ENCODE results near the gene MSI2.
"Not testable (repeated sequence)": the region's sequence is repeated elsewhere in the genome, so short reads cannot be mapped to it uniquely, and the experiment has no call there.

MSI2 gene

DNA sequence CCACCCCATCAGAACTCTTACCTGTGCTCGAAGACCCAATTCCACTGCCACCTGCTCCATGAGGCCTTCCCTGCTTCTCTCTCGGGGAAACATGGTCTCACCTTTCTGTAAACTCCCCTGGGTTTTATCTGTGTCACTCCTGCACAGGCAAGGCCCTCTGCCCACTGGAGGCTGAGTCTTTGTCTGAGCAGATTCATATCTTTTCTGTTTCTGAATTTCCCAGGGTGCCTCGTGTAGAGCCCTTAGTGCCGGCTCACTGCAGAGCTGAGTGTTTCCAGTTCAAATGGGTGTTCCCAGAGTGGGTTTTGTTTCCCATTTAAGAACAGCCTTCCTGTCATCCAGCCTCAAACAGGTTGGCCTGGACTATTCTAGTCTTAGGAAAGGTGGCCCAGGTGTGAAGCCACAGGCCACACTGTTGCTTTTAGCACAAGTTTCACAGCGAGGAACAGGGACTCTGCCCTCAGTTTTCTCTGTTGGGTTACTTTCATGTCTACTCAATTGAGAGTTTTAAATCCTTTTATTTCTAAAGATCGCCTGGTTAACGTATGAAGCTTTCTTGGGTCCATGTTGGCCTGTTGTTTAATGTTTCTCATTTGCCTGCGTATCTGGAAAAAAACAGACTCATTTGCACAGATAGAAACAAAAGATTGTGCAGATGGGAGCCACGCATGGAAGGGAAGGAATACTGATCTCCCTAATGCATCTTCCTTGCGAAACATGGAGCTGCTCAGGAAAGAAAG is 228.7 kb downstream of the MSI2 start:
- DNase-seq (ENCODE audit: low read depth): no peak

DNA sequence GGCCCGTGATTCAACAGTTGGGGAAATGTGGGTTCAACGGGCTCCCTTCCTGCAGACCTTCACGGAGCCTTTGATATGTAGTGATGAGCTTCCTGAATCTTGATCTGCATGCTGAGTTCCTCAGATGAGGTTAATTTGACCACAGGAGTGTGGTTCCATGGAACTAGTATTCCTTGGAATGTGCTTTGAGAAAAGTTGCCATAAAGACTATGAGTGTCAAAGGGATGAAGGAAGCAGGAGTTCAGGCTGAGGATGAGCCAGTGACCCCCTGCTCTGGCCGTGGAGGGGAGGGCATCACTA is 229.2 kb downstream of the MSI2 start:
- DNase-seq (ENCODE audit: low read depth): no peak

DNA sequence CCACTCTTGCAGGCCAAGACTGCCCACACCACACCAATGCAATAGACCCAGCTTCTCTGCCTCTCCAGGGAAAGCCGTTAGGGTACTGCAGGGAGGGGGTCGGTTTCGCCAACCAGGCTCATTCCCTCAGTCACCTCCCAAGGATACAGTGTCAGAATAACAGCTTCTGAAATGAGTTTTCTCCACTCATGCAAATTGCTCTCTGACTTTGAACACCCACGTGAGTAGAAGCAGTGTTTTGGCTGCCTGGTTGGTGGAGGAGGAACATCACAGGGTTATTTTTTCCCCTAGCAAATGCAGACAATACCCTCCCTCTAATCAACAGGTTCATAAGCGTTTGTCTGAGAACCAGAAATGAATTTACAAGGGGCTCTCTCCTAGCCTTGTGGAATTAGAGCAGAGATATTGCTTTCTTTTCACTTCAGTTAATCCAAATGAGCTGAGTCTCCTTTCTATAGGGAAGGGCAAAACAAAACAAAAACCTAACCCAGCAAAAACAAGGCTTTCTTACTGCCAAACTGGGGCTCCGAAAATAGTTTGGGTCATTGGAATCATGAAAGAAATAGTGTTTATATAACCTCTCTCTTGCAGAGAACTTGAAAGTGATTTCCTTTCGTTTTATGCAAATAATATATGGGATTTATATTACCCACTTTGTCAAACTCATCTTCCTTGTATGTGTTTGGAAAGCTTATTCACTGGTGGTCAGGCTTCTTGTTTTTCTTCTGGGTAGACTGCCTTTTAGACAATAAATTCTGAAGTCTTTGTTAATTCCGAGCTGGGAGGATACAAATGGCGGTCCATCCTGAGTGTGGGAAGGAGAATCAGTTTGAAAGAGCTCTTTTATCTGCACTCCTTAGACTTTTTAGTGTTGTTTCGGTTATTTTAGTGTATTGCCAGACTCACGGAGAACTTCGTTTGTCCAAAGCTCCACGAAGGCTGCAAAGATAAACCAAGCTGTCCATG is 229.9 kb downstream of the MSI2 start:
- DNase-seq (ENCODE audit: low read depth): no peak

DNA sequence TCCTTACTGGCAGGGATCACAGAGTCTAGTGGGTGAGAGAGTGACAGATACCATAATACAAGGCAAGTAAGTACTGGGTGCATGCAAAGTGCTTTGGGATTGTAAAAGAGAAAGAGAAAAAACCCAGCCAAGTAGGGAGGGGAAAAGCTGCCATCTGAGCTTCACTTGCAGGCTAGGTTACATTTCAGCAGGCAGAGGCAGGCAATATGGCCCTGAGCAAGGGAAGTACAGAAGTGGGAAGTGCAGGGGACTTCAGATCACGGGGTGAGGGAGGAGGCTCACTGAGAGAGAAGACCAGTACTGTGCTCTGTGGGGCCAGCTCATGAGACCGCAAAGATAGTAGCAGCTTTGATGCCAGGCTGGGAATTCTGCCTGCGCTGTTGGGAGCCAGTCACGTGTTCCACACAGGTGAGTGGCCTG is 230.6 kb downstream of the MSI2 start:
- DNase-seq (ENCODE audit: low read depth): no peak

DNA sequence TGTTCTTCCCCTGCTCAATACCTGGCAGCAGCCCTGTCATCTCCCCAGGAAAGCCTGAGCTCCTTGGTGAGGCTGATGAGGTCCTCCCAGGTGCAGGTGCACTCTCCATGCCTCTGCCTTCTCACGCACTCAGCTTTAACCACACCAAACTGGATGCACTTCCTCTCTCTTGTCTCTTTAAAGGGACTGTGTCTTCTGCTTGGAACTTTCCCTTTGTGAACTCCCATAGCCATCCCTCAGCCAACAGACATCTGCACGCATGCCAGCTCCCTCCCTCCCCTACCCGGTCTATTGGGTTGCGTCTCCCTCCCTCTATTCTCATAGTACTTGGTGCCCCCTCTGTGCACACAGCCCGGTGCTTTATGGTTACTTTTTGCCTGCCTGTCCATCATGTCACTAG is 231.2 kb downstream of the MSI2 start:
- no peak for DNase-seq (ENCODE audit: low read depth)

DNA sequence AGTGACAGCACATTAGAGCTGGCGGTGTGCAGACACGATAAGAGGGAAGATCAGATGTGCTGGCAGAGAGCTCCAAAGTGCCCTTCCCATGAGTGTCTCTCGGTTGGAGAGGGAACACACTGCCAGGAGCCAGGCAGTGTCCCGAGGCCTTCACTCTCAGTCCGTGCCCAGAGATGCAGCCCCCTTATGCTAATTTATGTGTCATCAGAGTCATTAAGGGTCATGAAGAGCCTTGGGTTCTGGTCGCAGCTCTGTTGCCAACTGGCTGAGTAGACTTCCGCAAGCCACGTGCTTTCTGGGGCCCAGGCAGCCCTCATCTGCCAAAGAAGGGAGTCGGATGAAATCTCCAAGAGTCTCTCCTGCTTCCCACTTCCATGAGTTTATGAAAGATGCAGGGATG is 232.5 kb downstream of the MSI2 start:
- no peak for DNase-seq (ENCODE audit: low read depth)

DNA sequence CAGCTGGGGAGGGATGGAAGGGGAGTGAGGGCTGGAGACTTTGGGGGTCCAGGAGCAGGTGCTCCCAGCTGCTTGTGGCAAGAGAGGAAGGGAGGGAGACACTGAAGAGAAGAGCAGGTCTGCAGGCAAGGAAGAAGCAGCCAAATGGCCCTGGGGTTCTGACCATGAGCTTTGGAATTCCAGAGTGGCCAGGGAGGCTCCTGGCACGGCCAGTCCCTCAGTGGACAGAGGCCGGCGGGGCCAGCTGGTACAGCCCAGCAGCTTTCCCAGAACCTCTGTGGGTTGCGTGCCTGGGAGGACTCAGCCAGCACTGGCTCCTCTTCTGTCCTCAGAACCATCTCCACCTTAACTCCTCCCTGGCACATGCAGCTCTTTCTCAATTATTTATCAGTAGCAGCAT is 233.0 kb downstream of the MSI2 start:
- no peak for DNase-seq (ENCODE audit: low read depth)

DNA sequence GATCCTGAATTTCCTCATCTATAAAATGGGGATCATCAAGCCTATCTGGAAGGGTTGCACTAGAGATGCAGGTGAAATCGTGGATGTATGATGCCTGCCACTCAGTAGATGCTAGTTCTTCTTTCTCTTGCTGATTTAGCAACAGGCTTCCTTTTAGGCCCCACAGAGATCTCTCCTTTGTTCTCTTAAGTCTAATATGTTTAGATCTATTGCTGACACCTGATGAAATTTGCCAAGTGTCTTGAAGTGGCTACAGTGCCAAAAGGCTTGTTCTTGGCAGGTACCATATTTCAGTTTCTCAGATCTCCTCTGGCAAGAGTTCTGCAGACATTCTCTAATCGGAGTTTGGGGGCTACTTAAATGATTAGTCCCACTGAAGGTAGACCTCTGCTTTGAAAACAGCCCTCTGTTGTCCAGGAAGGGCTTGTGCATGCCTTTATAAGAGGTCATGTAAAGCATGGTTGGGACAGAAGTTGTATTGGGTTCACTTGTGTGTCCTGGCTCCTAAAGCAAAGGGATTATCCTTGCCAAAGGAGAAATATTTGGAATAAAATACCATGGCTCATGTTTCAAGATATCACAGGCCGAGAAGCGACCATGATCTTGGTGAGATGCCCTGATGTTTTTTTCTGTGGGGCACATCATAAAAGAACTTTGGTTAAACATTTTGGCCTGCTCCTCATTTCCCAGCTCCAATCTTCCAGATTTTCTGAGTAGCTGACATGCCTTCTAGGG is 234.0 kb downstream of the MSI2 start:
- no peak for DNase-seq (ENCODE audit: low read depth)

DNA sequence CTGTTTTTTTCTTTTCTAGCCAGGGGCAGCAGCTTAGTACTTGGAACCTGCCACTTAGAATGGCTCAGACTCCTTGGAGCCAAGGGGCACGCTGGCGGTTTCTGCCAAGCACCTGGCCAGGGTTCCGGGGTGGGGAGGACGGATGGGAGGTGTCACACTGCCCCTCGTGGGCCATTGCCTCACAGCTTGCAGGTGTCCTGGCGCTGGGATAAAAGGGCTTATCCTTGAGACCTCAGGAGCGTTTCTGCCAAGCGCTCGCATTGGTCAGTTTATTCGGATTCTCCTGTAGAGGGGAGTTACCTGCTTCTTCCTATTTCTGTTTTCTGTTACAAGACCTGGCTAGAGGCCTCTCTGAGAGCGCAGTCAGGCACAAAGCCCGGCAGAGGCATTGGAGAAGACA is 234.6 kb downstream of the MSI2 start:
- DNase-seq (ENCODE audit: low read depth): no peak

DNA sequence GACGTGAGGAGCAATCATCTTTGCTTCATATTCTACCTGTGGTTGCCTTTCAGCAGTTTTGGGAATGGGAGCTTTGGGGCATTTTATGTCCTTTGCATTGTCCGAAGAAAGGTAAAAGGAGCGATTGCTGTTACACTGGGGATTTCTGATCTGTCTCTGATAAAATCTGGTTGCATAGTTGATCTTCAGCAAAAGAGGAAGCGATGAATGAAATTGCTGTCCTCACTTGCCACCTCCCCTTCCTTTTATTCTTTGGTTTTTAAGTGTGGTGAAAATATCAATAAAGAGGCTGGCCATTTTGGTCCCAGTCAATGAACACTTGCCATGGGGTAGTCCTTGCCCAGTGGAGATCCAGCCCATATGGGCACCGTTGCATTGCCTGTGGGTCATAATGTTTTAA is 236.8 kb downstream of the MSI2 start:
- no peak for DNase-seq (ENCODE audit: low read depth)

DNA sequence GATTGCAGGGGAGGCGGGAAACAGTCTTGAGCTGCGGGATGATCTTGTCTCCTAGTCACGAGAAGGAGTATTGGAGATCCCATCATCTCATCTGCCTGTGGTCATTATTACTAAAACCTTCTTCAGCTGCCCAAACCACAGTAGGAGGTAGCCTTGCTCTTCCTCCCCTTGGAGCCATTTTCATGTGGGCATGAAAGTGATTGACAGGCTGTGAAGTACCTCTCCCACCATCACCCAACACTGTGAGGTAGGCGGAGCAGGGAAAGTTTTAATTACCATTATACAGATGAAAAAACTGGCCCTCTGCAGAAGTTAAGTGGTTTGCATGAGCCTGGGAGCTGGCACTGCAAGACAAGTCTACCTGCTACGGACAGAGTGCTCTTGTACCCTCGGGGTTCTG is 237.3 kb downstream of the MSI2 start:
- no peak for DNase-seq (ENCODE audit: low read depth)

DNA sequence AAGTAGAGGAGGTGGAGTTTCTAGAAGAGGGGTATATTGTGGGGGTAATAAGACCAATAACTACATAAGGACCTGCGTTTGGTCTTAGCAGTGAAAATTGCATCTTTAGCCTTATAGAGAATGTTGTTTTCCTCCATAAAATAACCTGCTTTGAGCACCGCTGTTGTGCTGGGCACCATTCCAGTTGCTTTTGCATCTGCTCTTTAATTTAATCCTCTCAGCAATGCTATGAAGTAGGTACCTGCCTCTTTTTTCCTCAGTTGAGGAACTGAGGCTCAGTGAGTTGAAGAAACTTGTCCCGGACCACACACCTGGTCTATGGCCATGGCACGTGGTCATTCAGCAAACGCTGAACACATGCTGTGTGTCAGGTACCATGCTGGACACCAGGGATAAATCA is 238.1 kb downstream of the MSI2 start:
- DNase-seq (ENCODE audit: low read depth): no peak

DNA sequence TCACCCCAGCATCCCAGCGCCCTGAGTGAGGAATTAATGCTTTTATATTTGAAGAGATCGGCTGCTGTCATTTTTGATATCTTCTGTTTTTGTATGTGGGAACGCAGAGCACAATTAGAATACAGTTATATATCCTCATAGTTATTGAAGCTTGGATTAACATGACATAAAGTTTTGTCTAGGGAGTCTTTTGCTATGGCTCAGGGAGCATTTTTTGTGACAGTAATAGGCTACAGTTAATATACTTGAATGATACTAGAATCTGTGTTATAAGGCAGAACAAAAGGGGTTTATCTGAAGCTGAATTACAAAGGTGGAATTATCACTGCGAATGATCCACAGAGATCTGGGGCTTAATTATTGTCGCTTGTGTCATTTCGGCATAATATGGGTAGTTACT is 239.4 kb downstream of the MSI2 start:
- no peak for DNase-seq (ENCODE audit: low read depth)

DNA sequence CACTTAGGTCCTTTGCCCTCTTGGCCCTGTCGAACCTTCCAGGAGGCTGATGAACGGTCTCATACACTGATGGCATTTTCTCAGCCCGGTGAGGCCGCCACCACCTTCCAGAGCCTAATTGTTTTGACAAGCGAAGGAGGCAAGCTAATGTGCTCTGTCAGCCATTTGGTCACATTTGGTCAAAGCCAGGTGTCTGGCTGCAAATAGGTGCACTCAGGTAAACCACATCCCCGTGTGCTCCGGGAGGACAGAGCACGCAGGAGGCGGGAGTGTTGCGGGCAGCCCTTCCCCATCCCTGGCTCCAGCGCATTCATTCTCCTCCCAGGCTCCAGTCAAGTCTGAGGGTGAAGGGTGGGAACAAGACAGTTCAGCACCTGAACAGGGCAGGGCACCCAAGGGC is 240.1 kb downstream of the MSI2 start:
- no peak for DNase-seq (ENCODE audit: low read depth)

DNA sequence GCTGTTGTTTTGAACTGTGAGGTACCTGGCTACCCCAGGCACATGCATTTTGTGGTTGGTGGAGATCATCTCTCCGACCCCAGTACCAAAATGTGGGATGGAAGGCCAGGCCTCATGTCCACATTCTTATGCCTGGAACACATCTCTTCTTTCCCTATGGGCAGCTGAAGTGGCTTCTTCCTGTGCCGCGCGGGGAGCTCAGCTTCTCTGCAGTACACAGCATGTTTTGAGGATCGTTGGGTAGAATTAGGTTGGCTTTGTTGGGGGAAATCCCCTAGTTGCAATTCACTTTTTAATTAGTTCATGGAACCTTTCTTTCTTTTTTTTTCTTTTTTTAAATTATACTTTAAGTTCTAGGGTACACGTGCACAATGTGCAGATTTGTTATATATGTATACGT is 242.1 kb downstream of the MSI2 start:
- DNase-seq (ENCODE audit: low read depth): no peak

DNA sequence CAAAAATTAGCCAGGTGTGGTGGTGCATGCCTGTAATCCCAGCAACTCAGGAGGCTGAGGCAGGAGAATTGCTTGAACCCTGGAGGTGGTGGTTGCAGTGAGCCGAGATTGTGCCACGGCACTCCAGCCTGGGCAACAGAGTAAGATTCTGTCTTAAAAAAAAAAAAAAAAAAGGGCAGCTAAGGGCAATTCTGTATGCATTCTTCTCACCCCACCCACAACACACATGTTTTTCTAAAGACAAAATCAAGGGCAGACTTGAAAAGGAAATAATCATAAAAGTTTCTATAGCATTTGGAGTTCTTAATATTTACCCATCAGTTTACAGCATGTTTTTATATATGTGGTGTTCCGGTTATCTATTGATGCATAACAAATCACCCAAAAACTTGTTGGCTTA is 242.9 kb downstream of the MSI2 start:
- DNase-seq (ENCODE audit: low read depth): not testable (repeated sequence)

DNA sequence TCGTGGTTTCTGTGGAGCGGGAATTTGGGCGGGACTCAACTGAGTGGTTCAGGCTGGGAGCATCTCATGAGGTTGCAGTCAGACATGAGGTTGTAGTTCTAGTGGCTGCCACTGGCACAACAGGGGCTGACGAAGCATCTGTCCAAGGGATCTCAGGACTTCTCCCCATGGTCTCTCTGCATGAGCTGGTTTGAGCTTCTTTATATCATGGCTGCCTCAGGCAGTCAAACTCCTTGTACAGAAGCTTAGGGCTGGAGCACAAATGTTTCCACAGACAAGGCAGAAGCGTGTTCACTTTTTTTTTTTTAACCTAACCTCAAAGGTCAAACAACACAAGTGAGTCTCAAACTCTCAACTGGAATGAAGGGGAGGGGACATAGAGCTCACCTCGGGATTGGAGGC is 243.3 kb downstream of the MSI2 start:
- DNase-seq (ENCODE audit: low read depth): no peak

DNA sequence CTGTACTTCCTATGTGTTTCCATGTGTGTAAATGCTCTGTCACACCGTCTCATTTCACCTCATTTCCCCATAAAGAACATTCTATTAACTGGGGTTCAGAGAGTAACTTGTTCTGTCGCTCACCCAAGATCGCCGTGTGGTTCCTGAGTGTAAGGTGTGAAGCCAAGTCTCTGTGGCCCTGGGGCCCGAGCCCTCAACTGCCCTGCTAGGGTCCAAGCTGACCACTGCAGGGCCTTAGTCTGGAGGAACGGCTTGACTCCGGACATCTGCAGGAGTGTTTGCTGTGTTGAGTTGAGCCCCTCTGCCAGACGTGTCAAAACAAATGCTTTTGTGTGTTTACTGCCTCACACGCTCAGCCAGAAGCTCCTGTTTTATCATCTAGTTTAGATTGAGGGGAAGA is 244.7 kb downstream of the MSI2 start:
- DNase-seq (ENCODE audit: low read depth): no peak

DNA sequence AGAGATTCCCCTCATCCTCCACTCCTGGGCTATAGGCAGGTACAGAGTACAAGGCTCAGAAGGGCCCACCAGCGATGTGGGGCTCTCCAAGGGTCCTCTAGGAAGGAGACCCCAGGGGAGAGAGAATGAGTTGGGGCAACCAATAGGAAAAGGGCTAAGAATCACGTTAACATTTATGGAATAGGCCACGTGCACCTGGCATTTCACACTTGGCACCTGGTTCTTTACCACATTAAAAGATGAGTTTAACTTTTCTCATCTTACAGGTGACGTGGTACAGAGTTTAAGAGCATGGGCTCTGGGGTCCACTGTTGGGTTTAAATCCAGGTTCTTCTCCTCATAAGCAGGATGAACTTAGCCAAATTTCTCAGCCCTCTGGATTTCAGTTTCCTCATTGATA is 245.7 kb downstream of the MSI2 start:
- no peak for DNase-seq (ENCODE audit: low read depth)

DNA sequence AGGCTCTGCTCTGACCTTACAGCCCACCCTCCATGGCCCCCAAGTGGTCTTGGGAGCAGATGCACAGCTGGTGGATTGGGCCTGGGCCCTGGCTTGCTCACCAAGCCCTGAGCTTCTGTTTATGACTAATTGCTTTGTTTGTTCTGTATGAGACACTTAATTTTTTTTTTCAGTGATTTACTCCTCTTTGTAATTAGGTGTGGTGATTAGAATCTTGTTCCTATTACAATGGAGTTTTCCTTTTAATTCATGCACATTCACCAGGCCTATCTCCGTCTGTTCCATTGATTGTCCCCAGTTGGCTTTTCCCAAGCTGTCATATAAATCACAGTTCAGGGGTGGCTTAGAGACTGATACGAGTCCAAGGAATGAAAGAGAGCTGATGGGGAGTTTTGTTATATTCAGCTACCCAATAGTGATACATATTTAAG is 246.5 kb downstream of the MSI2 start:
- DNase-seq (ENCODE audit: low read depth): no peak

DNA sequence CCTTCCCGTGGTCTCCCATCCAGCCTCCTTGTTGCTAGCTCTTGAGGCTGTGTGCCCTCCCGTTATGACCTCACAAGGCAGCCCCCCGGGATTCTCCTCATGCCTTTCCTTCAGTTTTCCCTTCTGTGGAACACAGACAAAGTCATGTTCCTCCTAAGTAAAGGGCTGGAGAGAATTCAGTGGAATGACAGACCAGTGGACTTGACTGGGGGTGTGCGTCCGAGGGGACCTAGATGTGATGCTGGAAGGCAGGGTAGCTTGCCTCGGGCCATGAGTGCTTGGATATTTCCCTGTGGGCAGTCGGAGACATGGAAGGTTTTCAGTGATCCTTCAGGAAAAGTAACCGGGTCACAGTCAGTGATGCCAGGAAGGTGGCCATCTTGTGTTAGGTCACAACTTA is 247.9 kb downstream of the MSI2 start:
- no peak for DNase-seq (ENCODE audit: low read depth)

DNA sequence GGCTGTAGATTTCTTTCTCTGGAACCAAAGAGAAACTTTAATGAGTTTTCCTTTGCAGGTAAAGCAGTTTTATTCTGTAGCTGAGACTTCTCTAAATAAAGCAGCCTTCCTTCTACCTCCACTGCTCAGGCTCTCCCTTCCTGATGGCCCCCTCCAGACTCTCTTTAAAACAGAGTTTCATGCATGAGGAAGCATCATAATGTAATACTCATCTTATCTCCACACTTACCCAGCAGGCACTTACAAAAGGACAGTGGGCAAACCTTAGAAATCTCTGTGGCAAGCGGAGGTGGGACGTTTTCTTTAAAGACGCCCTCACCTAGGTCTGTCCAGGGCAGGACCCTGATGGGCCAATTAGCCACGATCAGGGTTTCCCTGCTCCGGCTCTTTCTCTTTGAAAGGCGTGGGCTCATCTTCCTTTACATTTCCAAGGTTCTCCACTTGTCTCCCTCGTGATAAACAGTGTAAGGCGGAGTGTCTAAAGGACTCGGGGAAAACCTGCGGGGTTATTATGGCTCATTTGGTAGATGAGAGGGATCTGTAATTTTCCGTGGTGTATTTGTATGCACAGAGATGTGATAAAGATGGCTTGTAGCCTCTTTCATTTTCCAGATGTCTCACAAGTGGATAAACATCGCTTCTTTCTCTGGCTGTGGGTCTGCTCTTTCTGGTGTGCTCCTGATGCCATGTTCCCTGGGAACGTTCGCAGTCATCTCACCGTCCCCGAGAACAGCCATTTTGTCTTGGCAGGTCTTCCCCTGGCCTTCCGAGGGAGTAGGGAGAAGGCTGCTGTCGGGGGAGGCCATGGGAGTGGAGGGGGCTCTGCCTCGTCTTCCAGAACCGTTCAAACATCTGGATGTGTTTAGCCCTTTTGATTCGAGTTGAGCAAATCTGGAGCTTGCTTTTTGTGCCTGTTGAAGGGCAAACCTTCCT is 249.8 kb downstream of the MSI2 start:
- DNase-seq (ENCODE audit: low read depth): no peak

Data from stimulated activated CD4-positive, alpha-beta T cell treated with anti-CD3 and anti-CD28 coated beads, Interleukin-2, amount 100 ng/mL, for 4 hours (primary cell).